ENCODE results near the gene KCNQ4. TPM values are rescaled to one million over a fixed set of nuclear protein-coding genes. Genes with fewer than 3 reads are reported as not detected.

KCNQ4 gene
- total and polyA plus RNA-seq, 2 donors (not counting 3 experiments of a cell fraction or from before 2014, with no cell fraction given): 0.06 to 0.07 TPM

DNA sequence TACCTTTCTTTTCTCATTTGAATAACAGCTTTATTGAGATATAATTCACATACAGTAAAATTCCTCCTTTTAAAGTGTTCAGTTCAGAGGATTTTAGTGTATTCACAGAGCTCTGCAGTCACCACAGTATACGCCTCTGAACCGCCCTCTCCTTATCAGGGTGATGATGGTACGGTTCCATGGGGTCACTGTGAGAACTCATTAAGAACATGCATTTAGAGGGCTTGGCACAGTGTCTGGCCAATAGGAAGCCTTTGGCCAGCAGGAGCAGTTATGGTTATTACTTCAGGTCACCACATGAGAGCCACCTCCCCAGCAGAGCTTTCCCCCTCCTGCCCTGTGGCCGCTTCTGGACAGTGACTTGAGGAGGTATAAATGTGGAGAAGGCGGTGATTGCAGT is 27.3 kb downstream of the KCNQ4 start:
- POLR2A ChIA-PET: no interaction called here
- dilution Hi-C loops (cut with MboI; ENCODE audit: extremely low pct_ligation_motif_present, low sequenced_read_pairs): no loop called here
- peaks cover 0 to 4% of the 10 kb centered on the region in 2 experiments for H3K27me3 ChIP-seq (ENCODE audit: control insufficient read depth in 2 of 2, insufficient read depth in 2 of 2, low read length in 2 of 2)

More for the DNA sequence above, 27.3 kb downstream of the KCNQ4 start:
- CTCF ChIA-PET: interaction anchor here (1.8 kb wide), 1 partner anchor 36 kb away, joined by 9 read pairs; no protein-coding TSS in a partner anchor
- Histone ChIP-seq H4K20me1 (replicated peaks; ENCODE audit: control insufficient read depth, extremely low read depth, insufficient read depth, low read length) (no peaks in the 10 kb centered on the region), H3K4me1 (ENCODE audit: control insufficient read depth, extremely low read depth, insufficient read depth, low read length) (no peaks in the 10 kb centered on the region), H3K4me2 (ENCODE audit: insufficient read depth, low read length) (no peak overlapping the region), H3K9me1 (replicated peaks; ENCODE audit: control insufficient read depth, extremely low read depth, insufficient read depth, low read length) (no peaks in the 10 kb centered on the region), H3K9ac (replicated peaks; ENCODE audit: extremely low read depth, insufficient read depth, low read length) (no peak overlapping the region), H3K4me3 (replicated peaks in 1 of 3; ENCODE audit: insufficient read depth in 1 of 3, low read depth in 1 of 3, low read length in 3 of 3) (no peak overlapping the region), H3K27ac (ENCODE audit: insufficient read depth, low read depth, low read length) (no peak overlapping the region), H2AFZ (ENCODE audit: low read depth, low read length) (no peak overlapping the region), H3K9me3 (replicated peaks; ENCODE audit: control insufficient read depth, insufficient read depth, low read length) (no peaks in the 10 kb centered on the region), H3K79me2 (ENCODE audit: control insufficient read depth, insufficient read depth, low read length) (no peaks in the 10 kb centered on the region), H3K36me3 (ENCODE audit: control insufficient read depth in 2 of 2, extremely low read depth in 1 of 2, insufficient read depth in 2 of 2, low read length in 2 of 2) (no peaks in the 10 kb centered on the region)
- DNase-seq (ENCODE audit: low read depth, low spot score): no peak
- no TSS peak for BruUV-seq (replicated peaks)
- TF ChIP-seq, protein P1, sequence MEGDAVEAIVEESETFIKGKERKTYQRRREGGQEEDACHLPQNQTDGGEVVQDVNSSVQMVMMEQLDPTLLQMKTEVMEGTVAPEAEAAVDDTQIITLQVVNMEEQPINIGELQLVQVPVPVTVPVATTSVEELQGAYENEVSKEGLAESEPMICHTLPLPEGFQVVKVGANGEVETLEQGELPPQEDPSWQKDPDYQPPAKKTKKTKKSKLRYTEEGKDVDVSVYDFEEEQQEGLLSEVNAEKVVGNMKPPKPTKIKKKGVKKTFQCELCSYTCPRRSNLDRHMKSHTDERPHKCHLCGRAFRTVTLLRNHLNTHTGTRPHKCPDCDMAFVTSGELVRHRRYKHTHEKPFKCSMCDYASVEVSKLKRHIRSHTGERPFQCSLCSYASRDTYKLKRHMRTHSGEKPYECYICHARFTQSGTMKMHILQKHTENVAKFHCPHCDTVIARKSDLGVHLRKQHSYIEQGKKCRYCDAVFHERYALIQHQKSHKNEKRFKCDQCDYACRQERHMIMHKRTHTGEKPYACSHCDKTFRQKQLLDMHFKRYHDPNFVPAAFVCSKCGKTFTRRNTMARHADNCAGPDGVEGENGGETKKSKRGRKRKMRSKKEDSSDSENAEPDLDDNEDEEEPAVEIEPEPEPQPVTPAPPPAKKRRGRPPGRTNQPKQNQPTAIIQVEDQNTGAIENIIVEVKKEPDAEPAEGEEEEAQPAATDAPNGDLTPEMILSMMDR (IDR thresholded peaks at IDR 0.05; ENCODE audit: extremely low read depth in 1 of 2, insufficient read depth in 1 of 2, low read depth in 1 of 2, low read length in 2 of 2): no peak
- TF ChIP-seq, protein P2, sequence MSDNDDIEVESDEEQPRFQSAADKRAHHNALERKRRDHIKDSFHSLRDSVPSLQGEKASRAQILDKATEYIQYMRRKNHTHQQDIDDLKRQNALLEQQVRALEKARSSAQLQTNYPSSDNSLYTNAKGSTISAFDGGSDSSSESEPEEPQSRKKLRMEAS (IDR thresholded peaks at IDR 0.05; ENCODE audit: insufficient read depth, insufficient read length): no peak
- TF ChIP-seq GATA2 (IDR thresholded peaks at IDR 0.05; ENCODE audit: insufficient read depth, insufficient read length, low read depth, low read length) (no peak), EZH2 (IDR thresholded peaks at IDR 0.05; ENCODE audit: borderline replicate concordance, low read depth, low read length, severe bottlenecking) (no peak), POLR2A (IDR thresholded peaks at IDR 0.05; ENCODE audit: low read depth, low read length) (no peak), JUN (IDR thresholded peaks at IDR 0.05; ENCODE audit: borderline replicate concordance, insufficient read depth, insufficient read length, low read depth) (no peak), FOS (IDR thresholded peaks at IDR 0.05; ENCODE audit: borderline replicate concordance, insufficient read depth, low read length) (no peak), MYC (IDR thresholded peaks at IDR 0.05; ENCODE audit: low read depth, low read length) (no peak), POLR2AphosphoS5 (IDR thresholded peaks at IDR 0.05; ENCODE audit: insufficient read depth, low read depth, low read length) (no peak)
- no peak for FAIRE-seq
- intact Hi-C loops (cut with micrococcal nuclease): no loop called here
